ENCODE results near the gene CSPG4.
"Not testable (repeated sequence)": the region's sequence is repeated elsewhere in the genome, so short reads cannot be mapped to it uniquely, and the experiment has no call there.

CSPG4 gene

GRCh38 chr15:75687486-75688277 lies 25.0 kb downstream of the CSPG4 start:
- DNase-seq (ENCODE audit: low read depth, low spot score): no peak

GRCh38 chr15:75686212-75686642 lies 26.4 kb downstream of the CSPG4 start:
- not testable (repeated sequence) for DNase-seq (ENCODE audit: low read depth, low spot score)

GRCh38 chr15:75685195-75685594 lies 27.5 kb downstream of the CSPG4 start:
- no peak for DNase-seq (ENCODE audit: low read depth, low spot score)

- DNase-seq (ENCODE audit: low read depth, low spot score): no peak
Measured at GRCh38 chr15:75684648-75685047, 28.0 kb downstream of the CSPG4 start.

GRCh38 chr15:75683646-75684312 lies 28.9 kb downstream of the CSPG4 start:
- not testable (repeated sequence) for DNase-seq (ENCODE audit: low read depth, low spot score)

- DNase-seq (ENCODE audit: low read depth, low spot score): no peak
Measured at GRCh38 chr15:75682181-75683135, 30.2 kb downstream of the CSPG4 start.

GRCh38 chr15:75680007-75680789 lies 32.5 kb downstream of the CSPG4 start:
- no peak for DNase-seq (ENCODE audit: low read depth, low spot score)

GRCh38 chr15:75678324-75678690 lies 34.3 kb downstream of the CSPG4 start:
- DNase-seq (ENCODE audit: low read depth, low spot score): not testable (repeated sequence)

- DNase-seq (ENCODE audit: low read depth, low spot score): no peak
Measured at GRCh38 chr15:75677465-75678323, 35.0 kb downstream of the CSPG4 start.

- DNase-seq (ENCODE audit: low read depth, low spot score): no peak
Measured at GRCh38 chr15:75676688-75677464, 35.8 kb downstream of the CSPG4 start.

- DNase-seq (ENCODE audit: low read depth, low spot score): no peak
Measured at GRCh38 chr15:75675579-75676404, 36.9 kb downstream of the CSPG4 start.

- no peak for DNase-seq (ENCODE audit: low read depth, low spot score)
Measured at GRCh38 chr15:75674366-75674765, 38.3 kb downstream of the CSPG4 start.

GRCh38 chr15:75673426-75674235 lies 39.0 kb downstream of the CSPG4 start:
- no peak for DNase-seq (ENCODE audit: low read depth, low spot score)

GRCh38 chr15:75672646-75673425 lies 39.8 kb downstream of the CSPG4 start:
- no peak for DNase-seq (ENCODE audit: low read depth, low spot score)

- no peak for DNase-seq (ENCODE audit: low read depth, low spot score)
Measured at GRCh38 chr15:75671730-75672602, 40.7 kb downstream of the CSPG4 start.

- DNase-seq (ENCODE audit: low read depth, low spot score): no peak
Measured at GRCh38 chr15:75669879-75670212, 42.8 kb downstream of the CSPG4 start.

Data from smooth muscle cell of the brain vasculature (primary cell).